SK-N-DZ (cell line): ENCODE results near the gene TMPRSS3.

Experiments
- DNase-seq: peaks from one replicate; pipeline ENCODE4 v3.0.0-alpha.2; 2015; ENCODE audit warnings: low spot score

The TMPRSS3 gene

DNA sequence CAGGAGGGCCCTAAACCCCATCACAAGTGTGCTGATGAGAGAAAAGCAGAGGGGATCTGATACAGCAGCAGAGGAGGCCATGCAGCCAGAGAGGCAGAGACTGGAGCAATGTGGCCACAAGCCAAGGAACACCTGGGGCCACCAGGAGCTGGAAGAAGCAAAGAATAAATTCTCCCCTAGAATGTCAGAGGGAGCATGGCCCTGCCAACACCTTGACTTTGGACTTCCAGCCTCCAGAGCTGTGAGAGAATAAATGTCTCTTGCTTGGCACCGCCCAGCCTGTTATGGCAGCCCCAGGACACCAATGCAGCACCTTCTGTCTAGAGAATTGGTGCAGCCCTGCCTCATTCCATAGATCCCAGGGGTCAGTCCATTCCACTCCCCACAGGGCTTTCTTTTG lies 33.2 kb upstream of the TMPRSS3 start:
- DNase-seq: no peak

DNA sequence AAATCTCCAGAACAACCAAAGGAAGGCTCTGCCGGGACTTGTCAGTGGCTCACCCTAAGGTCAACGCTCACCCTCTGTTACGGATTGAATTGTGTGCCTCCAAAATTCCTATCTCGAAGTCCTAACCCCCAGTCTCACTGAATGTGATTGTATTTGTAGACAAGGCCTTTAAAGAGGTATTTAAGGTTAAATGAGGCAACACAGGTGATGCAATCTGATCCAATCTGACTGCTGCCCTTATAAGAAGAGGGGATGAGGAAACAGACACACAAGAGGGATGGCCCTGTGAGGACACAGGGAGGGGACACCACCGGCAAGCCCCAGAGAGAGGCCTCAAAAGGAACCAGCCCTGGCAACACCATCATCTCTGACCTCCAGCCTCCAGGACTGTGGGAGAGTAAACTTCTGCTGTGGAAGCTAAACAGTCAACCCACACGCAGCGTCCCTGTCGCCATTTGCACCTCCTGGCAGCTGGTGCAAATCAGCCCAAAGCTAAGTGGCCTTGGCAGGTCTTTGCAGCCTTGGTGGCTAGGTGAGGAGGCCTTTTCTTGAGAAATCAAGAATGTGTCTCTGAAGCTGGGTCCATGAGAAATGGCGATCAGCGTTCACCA lies 32.1 kb upstream of the TMPRSS3 start:
- no peak for DNase-seq

DNA sequence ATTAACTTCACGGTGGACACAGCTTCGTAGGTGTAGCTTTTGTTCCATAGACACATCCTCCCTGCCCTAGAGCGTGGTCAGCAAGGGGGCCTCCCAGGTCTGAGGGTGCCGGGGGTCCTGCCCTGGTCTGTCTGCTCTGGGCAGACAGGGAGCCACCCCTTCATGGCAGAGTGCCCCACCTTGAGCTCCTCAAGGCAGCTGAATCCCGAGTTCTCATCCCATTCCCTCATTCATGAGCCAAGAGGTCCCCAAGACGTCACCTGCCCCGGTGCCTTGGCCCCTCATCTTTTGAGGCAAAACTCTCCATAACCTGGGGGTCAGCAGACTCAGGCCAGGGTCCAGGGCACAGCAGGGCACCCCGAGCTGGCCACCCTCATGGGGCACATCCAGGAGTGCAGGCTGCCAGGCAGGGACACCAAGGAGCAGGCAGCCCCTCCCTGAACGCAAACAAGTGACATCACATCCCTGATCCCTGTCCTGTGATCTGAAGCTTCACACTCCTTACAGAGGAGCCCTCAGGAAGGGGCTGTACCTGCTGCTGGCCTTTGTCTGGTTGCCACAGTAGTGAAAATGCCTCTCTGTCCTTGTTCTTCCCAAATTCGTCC lies 31.1 kb upstream of the TMPRSS3 start:
- no peak for DNase-seq

DNA sequence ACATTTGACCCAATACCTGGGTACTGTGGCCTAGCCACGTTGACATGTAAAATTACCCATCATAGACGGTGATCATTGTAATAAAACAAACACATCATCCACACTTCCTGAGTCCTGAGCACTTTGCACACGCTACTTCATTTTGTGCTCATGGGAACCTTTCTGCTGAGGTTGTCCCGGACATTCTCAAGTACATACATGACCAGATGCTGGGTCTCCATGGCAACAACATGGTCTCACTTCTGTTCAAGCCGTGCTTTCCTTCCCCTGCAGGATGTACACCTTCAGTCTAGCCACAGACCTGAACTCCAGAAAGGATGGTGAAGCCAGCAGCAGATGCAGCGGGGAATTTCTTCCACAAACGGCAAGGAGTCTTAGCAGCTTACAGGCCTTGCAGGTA lies 30.6 kb upstream of the TMPRSS3 start:
- DNase-seq: no peak

DNA sequence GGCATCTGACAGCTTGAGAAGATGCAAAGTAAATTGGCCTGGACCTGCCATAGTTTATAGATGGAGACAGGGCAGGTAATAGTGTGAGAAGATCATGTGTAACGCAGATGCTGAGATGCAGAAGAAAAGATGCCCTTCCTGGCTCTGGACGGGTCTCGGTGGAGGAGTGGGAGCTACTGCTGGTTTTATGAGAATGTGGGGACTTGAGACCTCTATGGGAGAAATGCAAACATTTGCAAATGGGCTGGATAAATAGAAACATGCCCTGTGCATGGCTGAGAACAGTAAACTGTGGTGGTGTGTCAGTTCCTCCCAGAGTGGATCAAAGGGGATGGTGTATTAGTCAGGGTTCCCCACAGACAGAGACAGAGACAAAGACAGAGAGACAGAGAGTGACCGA lies 29.7 kb upstream of the TMPRSS3 start:
- DNase-seq: no peak

DNA sequence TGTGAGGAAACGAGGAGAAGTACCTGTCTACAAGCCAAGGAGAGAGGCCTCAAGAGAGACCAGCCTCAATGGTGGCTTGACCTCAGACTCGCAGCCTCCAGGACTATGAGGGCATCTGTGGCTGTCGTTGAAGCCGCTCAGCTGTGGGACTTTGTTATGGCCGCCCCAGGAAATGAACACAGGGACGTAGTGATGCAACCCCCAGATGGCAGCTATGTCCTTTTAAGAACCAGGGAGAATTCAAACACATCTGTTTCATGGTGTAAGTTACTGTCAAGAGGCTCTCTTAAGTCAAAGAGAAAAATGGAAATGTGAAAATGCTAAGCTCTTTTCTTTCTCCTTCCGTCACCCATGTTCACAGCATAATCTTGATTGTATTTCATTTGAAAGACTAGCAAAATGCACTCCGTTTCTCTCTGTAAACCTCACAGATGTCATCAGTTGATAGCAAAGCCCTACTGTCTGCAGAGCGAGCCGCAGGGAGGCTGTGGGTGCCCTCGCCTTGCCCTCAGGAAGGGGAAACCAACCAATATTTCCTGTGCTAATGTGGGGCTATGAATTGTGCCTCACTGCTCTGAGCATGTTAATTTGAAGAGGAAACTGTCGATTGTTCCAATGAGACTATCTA lies 29.2 kb upstream of the TMPRSS3 start:
- DNase-seq: no peak

DNA sequence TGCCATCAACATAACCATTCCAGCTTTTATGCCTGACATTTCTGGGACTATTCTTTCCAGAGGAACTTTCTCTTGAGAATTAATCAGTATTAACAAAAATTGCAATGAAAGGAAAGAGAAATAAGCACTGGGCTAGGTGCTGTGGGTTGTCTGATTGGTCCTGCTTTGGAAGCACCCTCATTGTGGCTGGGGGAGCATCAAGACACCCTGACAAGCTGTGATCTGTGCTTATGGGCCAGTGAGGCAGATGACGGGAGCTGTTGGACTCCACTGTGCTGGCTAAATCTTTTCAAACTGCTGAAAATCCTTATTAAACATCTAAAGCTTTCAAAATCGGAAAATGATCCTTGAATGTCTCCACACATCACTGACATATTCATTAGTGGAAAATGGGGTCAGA lies 27.8 kb upstream of the TMPRSS3 start:
- DNase-seq: no peak

DNA sequence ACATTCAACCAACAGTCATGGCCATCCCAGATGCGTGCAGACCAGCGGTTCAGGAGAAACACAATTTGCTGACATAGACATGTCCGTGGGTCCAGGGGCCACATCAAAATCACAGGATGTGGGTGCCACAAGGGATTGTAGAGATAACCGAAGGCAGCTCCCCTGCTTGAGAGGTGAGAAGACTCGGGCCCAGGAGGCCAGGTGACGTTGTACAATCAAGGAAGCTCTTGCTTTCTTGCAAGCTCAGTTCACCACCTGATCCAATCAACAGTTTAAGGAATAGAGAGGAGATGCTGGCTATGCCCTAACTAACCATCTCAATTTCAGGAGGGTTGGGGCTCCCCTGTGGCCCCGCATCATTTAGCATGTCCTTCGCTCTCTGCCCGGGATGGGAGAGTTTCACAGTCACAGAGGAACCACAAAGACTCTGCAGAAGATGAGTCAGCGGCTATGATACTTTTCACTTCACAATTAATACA lies 27.4 kb upstream of the TMPRSS3 start:
- DNase-seq: no peak

DNA sequence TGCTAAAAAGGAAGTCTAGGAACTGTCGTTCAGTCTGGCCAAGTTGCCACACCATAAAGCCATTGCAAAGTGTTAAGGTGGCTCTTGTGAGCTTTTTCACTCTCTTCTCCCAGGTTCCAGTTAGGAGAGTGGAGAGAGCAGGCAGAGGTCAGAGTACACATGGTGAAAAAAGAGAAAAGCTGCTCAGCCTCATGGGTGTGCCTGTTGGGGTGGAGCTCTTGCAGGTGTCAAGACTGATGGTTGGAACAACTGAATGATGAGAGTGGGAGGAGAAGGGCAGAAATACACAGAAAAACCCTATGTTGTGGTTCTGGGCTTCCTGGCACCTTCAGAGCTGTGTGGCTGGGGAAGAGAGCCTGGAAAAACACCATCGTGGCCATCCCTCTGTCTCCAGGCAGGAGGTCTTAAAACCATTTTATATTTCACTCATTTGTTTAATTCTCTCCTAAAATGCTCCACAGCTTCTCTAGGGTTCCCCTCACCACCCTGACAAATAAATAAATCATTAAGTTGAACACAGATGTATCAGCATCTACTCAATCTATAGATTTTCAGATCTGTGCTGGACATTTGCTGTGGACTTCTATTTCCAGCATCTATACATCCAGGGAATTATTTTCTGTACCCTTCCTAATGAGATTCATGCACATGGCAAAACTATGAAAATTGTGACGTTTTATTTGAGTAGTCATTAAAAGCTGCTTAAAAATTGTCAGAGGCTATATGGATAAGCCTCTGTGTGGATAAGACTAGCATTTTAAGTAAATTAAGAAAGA lies 25.4 kb upstream of the TMPRSS3 start:
- DNase-seq: no peak

DNA sequence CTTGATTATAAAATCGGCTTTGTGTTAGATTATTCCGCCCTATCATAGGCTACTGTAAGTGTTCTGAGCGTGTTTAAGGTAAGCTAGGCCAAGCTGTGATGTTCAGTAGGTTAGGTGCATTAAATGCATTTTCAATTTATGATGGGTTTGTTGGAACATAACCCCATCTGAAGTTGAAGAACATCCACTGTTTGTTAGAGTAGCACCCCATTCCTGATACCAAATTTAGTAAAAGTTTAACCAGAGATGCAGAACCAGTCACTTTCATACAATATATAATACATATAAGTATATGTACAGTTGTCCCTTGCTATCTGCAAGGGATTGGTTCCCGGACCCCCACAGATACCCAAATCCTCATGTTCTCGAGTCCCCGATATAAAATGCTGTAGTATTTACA lies 24.0 kb upstream of the TMPRSS3 start:
- DNase-seq: no peak

DNA sequence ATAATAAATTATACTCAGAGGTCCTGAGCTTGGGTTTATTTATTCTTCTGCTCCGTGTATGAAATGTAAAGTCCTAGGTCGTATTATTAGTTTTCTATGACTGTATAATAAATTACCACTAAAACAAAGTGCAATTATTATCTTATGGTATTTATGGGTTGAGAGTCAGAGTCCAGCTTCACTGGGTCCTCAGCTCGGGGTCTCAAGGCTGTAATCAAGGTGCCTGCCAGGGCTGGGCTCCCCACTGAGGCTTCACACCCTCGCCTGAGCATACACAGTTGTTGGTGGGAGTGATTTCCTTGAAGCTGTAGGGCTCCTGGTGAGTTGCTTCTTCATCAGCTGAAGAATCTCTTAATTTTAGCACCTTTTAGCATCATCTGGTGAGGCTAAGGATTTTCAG lies 23.0 kb upstream of the TMPRSS3 start:
- no peak for DNase-seq

DNA sequence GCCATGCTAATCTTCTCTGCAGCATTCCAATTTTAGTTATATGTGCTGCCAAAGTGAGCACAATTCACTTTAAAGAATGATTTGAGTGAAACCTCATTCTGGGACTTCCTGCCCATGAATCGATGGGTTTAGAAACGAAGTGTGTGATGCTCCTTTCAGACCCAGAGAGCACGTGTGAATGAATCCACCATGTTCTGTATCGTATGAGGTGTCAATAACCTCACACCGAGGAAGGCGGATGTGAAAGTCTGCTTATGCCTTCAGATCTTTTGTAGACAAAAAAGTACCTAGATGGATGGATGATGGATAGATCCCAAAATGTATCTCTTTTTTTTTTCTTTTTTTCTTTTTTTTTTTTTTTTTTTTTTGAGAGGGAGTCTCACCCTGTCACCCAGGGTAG lies 21.7 kb upstream of the TMPRSS3 start:
- no peak for DNase-seq

DNA sequence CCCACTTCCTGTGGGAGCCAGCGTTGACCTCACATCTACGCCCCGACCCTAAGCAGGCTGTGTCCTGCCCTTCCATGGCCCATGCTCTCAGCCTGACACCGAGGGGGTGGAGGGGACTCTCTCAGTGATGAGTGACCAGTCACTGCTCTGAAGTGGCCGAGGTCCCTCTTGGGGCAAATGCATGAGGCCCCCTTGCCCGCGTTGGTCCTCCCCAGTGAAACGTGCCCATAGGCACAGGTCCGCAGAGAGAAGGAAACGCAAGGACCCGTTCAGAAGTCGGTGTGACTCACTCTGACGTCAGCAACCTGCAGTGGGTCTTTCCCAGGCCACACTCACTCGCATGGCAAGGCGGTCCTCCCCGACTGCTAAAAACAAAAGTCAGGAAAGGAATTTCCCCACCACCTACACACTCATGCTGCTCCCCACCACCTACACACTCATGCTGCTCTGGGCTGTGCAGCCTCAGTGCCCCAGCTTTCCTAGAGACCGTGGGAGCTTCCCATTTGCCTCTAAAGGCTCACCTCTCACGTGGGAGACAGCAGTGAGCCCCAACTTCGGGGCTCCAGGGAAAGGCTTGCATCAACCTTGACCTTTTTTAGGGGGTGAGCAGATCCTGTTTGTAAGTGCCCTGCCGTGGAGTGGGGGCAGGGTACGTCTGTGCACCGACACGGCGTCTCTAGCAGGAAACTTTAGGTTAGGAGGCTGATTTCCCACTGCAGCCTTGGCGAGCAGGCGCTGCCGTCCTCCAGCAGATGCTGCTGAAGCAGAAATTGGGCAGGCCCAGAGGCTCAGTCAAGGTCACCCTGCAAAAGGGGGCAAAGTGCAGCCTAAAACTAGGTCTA lies 19.3 kb upstream of the TMPRSS3 start:
- no peak for DNase-seq

DNA sequence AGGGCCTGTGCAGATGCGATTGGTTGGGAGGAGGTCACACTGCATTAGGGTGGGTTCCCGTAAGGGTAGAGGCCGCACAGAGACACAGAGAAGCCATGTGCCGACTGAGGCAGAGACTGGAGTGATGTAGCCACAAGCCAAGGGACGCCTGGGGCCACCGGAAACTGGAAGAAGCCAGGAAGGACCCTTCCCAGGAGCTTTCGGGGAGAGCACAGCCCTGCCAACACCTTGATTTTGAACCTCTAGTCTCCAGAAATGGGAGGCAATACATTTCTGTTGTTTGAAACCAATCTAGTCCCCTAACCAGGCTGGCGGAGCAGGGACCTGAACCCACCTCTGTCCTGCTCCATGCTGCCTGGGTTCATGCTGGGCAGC lies 18.7 kb upstream of the TMPRSS3 start:
- no peak for DNase-seq

DNA sequence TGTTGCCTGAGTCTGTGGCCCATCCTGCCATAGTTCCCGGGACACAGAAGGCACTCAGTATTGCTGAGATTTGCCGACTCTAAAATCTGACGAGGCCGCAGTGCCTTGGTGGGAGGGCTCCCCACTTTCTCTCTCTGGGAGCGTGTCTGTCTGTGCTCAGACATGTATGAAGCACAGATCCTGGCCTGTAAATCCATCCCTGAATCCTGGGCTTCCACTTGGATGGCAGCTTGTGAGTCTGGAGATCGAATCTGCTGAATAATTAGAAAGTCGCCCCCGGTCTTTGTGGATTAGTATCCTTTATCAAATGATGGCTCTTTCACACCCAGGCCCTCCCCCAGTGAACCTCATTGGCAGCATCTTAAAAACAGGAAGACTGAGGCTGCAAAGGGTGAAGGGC lies 18.2 kb upstream of the TMPRSS3 start:
- no peak for DNase-seq

DNA sequence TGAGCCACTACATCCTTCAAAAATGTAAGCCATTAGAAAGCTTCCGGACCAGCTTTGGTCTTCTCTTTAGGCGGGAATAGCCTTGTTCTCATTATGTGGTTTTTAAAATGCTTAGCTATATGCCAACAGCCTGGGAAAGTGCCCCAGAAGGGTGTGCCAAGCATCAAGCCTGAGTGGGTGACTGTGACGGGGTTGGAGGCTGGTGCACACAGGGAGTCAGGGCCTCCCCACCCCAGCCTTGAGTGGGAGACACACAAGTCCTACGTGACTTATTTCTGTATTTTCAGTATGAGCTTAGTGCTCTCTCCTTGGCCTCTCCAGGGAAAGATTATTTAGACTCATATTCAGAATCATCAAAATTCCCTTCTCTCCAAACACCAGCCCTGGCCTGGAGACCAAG lies 17.6 kb upstream of the TMPRSS3 start:
- DNase-seq: no peak

DNA sequence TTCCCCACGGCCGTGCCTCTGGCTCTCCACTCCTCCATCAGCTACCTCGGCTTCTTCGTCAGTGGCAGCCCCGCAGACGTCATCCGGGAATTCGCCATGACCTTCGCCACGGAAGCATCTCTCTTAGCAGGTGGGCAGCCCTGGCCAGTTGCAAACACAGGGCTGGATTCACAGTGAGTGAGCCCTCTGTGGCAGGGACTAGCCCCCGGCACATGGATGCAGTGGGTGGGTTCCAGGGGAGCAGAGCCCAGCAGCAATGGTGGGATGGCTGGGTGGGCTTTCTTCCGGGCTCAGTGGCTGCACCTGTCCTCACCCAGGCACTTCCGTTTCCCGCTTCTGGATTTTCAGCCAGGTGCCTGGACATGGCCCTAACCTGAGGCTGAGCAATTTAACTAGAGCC lies 17.2 kb upstream of the TMPRSS3 start:
- no peak for DNase-seq

DNA sequence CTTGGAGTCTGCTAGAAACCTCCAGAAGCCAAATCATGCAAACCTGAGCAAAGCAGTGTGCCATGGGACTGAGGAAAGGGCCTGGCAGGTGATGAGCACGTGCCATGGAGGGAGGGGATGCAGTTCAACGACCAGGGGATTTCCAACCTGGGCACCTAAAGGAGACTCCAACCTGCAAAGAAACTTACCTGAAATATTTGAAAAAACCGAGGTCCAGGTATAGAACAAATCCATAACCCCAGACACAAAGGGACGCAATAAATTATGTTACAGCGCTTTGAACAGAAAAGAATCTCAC lies 16.7 kb upstream of the TMPRSS3 start:
- no peak for DNase-seq

DNA sequence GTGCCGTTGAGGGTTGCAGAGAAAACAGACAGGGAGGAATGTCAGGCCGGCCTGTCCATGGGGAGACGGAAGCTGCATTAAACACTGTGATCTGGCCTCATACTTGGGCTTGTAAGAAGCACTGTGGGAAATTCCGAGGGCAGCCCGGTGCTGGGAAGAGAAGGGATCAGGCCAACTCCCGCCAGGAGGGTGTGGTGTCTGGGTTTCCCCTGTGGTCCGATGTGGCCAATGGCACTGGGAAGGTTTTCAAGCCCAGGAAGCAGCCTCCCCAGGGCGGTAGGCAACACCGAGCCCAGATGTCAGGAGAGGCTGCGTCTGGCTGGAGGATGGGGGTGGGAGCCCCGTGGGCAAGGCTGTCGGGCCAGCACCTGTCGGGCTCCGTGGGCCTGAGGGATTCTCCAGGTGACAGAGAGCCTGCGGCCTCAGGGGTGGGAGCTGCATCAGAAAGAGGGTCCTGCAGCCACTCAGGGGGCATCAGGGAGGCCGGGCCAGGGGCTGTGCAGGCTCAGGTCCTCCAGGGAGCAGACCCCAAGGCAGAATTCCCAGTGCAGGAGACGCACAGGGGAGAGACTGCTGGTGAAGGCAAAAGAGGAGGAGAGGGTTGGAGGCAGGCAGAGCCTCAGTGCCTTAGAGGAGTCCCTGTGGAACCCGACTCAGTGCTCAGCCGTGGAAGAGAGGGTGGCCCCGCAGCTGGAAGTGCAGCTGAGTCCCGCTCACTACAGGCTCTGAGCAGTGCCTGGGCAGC lies 16.2 kb upstream of the TMPRSS3 start:
- DNase-seq: no peak

DNA sequence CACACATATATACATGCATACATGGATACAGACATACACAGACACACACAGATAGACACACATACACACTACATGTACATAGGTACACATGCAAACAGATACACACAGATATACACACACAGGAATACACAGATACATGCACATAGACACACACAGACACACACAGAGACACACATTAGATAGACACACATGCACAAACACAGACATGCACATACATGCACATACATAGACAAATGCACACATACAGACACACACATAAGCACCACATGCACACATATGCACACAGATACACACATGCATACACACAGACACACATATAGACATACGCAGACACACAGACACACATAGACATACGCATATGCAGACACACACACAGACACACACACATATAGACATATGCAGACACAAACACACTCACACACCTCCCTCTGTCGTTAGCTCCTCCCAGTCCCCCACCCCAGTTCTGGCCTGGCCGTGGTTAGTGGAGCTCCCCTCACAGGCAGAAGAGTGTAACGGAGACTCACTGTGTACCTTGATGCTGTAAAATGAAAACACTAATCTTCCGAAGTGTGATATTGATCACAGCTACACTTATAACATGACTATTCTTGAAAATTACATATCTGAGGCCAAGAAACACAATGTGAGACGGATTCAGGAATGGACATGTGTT lies 15.5 kb upstream of the TMPRSS3 start:
- no peak for DNase-seq

DNA sequence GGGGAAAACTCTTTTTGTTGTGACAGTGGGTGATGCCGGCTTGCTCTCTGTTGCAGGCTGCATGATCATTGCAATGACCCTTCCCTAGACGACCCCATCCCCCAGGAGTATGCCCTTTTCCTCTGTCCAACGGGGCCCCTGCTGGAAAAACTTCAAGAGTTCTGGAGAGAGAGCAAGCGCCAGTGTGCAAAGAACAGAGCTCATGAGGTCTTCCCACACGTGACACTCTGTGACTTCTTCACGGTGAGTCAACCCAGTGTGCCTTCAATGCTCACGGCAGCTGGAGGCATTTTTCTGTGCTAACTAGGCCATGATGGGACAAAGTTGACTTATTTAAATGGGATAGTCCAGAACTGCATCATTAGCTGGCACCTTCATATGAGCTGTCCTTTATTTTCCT lies 13.5 kb upstream of the TMPRSS3 start:
- no peak for DNase-seq
